ENCODE measurements around the gene PTH1R. TPM values are rescaled to one million over a fixed set of nuclear protein-coding genes. Genes with fewer than 3 reads are reported as not detected.

Gene PTH1R
- total RNA-seq, 1 donor from 2014 or later, result 24.6 TPM

DNA sequence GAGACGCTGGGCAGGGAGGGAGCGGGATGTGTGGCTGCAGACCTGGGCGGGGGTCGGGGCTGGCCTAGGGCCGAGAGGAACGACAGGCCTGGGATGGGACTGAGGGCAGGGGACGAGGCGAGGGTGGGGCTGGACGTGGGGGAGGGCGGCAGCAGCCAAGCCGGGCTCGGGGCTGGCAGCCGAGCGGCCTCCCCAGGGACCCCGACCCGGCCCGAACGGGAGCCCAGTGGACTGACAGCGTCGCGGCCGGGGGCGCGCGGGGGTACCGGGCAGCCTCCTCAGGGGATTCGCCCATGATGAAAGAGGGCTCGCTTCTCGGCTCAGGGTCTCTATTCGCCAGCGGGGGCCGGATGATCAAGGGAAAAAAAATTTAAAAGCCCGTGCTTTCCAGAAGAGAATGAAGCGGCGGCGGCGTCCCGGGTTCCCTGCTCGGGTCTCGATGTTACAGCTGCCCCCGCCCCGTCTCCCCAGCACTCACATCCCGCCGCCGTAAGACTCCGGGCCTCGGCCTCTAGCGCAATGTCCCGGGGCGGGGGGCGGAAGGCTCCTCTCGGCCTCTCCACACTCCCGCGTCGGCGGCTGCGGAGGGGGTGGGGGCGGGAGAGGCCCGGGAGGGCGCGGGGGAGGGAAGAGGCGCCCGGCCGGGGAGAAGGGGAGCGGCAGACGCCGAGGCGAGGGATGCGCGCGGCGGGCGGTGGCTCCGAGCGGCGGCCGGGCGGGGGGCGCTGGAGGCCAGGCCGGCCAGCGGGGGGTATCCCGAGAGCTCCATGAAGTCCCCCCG is 4.3 kb downstream of the PTH1R start:
- ATAC-seq, result peak; percentile 11

DNA sequence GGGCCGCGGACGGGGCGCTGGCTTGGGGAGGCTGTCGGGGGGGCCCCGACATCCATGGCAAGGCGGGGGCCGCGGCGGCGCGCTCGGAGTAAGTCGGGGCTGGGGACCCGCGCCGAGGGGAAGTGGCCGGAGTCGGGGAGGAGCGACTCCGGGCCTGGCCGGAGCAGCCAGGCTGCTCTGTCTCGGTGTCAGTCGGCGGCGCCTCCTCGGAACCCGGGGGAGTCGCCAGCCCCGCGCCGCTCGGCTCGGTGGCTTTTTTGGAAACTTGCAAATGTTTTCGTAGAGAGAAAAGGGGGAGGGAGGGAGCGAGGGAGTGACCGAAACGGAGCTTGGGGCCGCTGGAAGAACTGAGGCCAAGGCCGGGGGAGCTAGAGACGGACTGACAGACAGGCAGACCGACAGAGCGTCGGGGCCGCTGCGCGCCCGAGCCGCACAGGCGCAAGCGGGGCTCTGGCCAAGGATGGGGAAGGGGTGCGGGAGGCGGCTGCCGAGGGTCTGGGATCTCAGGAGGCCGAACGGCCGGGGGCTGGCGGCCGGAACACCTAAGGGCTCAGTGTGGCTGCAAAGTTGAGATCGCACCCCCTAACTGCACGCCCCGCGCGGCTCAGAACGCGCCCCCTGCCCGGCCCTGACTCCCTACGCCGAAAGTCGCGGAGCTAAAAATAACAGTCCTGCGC is 5.0 kb downstream of the PTH1R start:
- ATAC-seq, result peak; percentile 42
- no peak for DNase-seq (ENCODE audit: low spot score)

More for the DNA sequence above, 4.3 kb downstream of the PTH1R start:
- no peak for DNase-seq (ENCODE audit: low spot score)

DNA sequence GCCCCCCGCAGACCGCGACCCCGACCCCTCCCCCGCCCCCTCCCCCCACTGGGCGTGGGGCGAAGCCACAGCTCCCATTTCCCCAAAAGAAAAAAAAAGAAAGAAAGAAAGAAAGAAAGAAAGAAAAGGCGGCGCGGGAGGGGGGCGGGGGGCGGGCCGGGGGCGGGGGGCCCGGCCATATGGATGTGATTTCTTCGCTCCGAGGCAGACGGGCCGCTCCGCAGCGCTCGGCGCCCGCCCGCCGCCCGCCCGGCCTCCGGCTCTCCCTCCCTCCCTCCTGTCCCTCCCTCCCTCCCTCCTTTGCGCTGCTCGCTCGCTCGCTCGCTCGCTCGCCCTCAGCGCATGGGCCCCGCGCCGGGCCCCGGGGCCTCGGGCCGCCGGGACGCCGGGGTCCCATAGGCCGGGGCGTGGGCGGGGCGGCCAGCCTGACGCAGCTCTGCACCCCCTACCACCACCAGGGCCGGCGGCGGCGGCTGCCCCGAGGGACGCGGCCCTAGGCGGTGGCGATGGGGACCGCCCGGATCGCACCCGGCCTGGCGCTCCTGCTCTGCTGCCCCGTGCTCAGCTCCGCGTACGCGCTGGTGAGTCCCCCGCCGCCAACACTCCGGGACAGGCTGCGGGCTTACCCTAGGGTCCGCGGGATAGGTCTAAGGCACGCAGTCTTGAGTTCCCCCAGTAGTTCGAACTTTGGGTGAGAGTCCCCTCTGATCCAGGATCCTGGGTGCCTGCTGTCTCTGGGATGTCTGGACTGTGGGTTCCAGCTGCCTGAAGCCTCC is 5.7 kb downstream of the PTH1R start:
- ATAC-seq (peak; percentile 72), DNase-seq (ENCODE audit: low spot score) (no peak)

DNA sequence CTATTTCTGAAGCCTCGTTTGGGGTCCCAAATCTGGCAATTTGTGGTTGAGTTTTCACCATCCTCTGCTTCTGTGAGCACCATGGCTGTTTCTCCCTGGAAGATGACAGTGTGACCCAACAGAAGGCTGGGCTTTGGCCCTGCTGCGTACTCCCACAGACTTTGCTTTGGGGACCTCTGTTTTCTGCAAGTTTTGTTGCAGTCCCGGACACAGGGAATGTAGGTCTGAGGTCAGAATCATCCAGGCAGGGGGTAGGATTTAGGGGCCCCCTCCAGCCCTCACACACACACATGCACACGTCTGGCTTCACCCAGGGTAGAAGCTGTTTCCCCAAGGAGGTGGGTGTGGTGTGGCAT is 6.3 kb downstream of the PTH1R start:
- no peak for DNase-seq (ENCODE audit: low spot score)
- ATAC-seq, result no peak

DNA sequence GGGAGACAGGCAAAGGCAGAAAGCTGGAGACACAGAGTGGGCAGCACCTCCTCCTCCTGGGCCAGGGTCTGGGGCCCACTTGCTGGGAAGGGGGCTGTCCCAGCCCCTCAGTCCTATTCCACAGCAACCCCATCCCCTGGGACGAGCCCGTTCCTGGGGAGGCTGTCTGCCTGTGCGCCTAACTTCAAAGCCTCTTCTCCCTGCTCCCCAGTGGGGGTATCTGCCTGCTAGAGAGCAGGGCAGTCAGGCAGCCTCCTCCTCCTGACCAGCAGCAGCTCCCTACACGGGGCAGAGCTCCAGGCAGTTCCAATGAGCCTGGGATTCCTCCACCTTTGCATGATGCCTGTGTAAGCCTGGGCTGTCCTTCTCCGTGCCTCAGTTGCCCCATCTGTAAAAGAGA is 6.9 kb downstream of the PTH1R start:
- ATAC-seq (no peak), DNase-seq (ENCODE audit: low spot score) (no peak)

DNA sequence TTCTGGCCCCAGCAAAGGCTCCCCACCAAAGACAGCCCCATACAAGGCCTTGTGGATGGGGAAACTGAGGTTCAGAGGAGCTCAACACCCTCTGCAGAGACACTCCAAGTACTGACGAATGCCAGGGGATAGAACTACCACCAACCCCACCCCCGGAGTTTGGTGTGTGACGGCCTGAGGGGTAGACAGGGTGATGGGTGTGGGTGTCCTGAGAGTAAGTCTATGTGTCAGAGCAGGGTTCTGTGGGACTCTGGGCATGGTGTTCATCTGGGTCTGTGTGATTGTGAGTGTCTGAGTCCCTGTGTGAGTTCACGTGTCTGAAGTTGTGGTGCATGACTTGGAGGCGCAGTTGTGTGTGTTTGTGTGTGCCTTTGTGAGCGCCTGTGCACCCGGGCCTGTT is 7.4 kb downstream of the PTH1R start:
- no peak for ATAC-seq
- no peak for DNase-seq (ENCODE audit: low spot score)

DNA sequence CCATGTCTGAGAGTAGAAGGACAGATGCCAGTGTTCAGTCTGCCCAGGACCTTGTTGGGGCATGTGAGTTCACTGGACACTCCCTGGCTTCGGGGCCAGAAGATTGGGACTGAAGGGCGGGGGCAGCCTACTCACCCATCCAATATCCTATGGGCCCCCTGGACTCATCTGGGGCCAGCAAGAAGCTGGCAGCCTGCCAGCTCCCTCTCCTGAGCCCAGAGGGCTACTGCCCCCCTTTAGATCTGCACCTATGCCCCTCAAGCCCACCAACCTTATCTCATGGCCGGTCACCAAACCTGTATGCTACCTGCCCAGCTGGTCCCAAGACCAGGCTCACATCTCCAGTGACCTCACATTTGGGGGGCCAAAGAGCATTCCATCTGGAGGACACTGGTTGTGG is 8.1 kb downstream of the PTH1R start:
- ATAC-seq, result no peak
- DNase-seq (ENCODE audit: low spot score), result no peak

DNA sequence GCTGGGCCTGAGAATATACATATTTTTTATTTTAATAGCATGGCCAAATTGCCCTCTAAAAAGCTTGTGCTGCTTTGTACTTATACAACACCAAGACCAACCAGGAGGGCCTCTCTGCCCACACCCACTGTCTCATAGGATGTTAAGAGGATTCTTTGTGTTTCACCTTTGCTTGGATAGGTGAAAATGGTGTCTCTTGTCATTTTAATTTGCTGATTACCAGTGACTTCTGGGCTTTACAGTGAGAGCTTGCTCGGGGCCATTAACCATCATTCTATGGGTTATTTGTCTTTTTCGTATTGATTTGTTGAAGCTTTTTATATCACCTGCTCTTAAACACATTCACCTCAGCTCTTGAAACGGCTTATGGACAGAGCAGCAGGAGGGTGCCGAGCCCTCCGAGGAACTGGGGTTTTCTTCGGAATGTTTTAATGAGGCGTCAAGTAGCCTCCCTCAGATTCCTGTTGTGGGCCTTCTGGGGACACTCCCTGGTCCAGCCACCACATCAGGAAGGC is 10.5 kb downstream of the PTH1R start:
- no peak for DNase-seq (ENCODE audit: low spot score)
- ATAC-seq, result no peak

DNA sequence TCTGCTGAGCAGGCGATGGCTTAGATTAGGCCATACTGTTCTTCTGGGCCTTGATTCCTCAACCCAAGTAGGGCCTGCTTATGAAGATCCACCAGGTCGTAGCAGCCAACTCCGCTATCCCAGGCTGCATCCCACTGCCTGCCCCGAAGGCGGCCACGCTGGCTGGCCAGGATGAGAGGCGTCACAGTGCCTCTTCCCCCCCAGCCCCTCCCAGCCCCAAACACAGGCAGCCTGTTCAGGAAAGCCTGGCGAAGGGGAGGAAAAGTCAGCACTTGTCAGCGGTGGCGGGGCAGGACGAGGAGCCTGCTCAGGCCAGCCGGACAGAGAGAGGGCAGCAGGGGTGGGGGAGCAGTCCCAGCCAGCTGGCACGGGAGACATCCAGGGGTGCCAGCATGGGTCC is 11.2 kb downstream of the PTH1R start:
- DNase-seq (ENCODE audit: low spot score) (no peak), ATAC-seq (no peak)

DNA sequence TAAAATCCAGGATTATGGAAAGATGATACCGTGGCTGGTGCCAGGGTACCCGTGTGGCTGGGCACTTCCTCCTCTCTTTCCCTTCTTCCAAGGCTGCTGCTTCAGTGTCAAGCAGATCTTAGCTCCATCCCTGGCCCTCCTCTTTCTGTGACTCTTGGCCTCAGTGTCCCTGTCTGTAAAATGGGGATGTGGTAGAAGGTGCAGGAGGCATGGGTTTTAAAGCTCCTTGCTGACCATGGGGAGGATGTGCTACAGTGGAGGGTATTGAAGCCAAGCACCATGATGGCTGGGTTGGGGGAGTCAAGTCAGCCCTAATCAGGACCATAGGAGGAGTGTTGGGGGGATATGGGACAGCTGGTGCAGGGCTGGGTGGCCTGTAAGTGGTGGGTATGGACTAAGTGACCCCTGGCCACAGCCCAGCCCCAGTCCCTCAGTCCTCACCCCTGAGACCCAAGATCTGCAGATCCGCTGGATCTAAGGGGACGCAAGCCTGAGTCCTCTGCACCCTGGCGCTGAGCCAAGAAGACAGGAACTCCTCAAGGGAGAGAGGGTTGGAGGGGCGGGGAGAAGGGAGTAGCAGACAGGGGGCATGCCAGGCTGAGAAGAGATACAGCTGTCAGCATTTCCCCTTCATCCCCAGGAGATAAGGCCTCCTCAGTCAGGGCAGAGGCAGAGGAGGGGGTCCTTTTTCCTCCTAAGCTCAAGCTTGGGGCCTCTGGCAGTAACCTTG is 12.0 kb downstream of the PTH1R start:
- ATAC-seq, result no peak
- no peak for DNase-seq (ENCODE audit: low spot score)

DNA sequence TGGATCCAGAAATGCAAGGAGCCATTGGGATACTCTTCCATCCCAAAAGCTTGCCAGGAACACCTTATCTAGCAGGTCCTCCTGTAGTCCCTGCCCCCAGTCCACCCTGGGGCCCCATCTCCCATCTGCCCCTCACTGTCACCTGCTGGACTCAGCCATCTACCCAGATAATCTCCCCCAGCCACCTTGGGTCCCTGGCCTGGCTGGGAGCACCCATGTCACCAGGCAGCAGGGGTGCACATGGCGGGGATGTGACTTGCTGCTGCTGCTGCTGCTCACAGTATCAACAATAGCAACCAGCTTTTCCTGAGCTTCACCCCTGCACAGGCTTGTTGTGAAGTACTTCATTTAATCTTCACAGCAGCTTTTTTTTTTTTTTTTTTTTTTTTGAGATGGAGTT is 12.6 kb downstream of the PTH1R start:
- ATAC-seq, result no peak
- DNase-seq (ENCODE audit: low spot score), result no peak

DNA sequence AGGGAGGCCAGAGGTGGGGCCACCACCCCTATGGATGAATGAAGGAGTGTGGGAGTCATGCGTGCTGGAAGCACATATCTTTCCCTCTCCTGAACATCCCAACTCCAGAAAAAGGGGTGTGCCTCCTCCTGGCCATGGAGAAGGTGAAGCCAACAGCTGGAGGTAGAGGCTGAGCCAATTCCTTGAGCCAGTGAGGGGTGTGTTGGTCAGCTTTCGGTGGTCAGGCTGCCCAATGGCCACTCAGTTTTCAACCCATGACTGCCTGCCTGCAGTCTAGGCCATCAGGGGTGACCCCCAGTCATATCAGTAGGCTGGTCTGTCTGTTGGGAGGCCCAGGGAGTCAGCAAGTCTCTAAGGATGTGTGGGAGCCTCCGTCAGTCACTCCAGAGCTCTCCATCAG is 13.6 kb downstream of the PTH1R start:
- ATAC-seq (no peak), DNase-seq (ENCODE audit: low spot score) (no peak)

DNA sequence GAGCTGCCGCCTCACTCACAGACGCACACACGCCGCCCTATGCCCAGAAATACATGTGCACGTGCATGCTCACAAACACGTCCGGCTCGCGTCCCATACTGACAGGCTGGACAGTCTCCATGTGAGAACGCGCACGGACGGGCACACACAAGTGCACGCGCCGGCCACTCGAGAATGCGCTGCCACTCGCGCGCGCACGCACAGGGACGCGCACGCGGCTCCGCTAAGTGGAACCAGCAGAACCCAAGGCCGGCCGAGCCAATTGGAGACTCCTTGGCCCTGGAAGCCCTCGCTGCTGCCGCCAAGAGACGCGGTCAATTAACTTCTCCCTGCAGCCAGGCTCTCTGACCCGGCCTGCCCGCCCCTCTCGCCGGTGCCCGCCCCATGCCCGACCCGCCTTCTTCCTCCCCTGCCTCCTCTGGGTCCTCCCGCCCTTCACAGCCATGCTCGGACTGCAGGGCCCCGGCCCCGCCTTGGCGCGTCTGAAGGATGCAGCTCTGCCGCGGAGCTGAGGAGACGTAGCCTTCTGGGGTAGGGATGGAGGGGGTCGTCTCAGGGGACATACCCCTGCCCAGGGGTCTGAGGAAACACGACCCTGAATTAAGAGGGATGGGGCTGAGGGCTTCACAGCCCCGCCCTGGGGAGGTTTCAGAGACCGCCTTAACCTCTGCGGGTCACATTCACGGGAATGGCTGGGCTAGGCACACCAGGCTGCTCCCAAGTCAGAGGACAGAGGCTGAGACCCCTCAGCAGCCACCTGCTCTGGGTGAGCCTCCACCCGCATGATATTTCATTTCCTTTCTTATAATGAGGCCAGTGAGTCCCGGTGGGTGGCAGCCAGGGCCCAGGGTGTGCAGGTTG is 15.0 kb downstream of the PTH1R start:
- ATAC-seq, result peak; percentile 75
- DNase-seq (ENCODE audit: low spot score), result peak; percentile 74

DNA sequence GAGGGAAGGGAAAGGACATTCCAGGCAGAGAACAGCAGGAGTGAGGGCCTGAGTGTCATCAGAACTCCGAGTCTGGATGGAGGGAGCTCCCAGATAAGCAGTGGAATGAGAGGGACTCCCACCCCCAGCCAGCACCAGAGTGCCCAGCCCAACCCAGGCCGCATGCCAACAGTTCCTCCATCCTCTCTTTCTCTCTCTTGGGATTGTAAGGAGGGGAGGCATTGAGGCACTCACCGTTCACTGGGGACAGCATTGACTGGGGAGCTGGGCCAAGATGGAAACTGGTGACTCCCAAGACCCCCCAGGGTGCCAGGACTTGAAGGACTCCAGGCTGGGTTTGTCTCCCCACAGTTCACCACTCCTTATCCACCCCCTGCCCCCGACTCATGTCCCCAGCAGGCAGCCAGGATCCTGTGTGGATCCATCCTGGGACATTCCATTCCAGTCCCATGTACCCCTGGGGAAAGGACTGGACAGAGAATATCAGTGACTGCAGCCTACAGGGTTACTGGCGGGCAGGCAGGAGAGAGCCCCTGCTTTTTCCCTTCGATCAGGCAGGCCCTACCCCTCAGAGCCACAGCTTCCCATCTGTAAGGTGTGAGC is 15.7 kb downstream of the PTH1R start:
- no peak for ATAC-seq
- DNase-seq (ENCODE audit: low spot score), result no peak

DNA sequence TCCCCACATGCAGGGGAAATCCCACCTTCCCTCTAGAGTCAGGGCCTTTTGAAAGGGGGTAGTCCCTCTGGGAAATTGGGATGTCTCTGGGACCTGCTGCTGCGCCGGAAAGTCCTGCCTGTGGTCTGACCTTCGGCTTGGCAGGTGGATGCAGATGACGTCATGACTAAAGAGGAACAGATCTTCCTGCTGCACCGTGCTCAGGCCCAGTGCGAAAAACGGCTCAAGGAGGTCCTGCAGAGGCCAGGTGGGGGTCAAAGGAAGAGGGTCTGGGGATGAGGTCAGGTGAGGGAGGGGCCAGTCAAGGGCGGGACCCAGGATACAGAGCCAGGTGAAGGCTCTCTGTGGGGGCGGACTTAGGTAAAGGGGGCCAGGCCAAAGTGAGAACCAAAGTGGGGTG is 16.2 kb downstream of the PTH1R start:
- no peak for ATAC-seq
- DNase-seq (ENCODE audit: low spot score), result no peak

DNA sequence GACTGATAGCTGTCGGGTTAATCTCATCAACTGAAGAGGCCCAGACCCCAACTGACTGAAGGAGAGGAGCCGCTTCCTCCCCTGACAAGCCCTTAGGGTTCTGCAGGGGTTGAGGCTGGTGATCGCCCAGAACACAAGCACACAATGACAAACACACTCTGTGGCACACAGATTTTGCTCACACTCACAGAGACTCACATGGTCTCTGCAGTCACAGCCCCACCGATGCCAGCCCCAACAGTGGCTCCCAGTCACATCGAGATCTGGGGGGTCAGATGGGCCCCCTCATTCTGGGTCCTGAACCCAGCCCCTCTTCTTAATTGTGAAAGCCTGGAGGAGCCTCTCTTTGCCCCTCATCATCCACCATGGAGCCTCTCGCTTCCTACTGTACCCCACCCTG is 16.7 kb downstream of the PTH1R start:
- ATAC-seq, result no peak
- DNase-seq (ENCODE audit: low spot score), result no peak

DNA sequence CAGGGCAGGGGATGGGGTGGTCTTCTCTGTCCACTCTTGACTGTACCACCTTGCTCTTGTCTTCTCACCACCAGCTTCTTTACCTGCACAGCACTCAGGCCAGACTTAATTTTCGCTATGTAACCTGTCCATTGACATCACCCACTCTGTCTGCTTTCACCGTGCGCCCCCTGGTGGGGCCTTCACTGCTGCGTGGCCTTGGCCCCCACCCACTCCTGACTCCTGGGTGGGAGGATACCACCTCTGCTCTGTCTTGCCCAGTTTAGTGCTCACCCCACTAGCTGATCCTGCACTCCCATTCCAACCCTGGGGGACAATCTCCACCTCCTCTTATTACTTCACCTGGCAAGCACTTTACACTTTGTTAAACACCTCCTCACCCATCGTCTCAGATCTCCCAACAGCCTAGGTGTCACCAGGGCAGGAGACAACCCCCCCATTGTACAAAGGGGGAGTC is 17.7 kb downstream of the PTH1R start:
- peak; percentile 77 for ATAC-seq
- peak; percentile 78 for DNase-seq (ENCODE audit: low spot score)

DNA sequence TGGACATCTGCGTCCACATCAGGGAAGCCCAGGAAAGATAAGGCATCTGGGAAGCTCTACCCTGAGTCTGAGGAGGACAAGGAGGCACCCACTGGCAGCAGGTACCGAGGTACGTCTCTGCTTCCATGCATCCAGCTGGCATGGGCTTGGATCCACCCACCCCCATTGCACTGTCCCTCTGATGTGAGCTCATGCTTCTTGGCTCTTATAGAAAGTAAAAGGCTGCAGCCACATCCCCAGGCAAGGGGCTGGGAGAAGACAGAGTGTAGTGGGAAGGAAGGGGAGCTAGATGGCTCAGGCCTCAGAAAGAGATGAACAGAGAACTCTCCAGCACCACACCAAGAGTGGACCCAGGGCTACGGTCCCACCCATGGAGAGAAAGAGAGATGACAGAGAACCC is 18.2 kb downstream of the PTH1R start:
- DNase-seq (ENCODE audit: low spot score), result no peak

DNA sequence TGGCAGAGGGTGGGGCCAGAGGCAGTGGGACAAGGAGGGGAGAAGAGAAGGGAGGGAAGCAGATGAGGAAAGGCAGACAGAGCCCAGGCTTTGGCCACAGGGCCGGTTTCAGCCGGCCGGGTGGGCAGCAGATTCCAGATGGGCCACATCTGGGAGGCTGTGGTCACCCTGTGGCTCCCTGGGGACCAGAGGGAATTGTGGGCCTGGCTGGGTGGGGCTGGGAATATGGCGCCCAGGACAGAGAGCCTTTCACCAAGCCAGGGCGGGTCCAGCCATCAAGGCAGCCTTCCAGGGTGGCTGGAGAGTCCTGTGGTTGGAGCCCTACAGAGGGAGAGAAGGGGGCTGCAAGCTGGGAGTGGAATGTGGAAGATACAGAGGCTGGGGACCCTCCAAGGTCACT is 18.9 kb downstream of the PTH1R start:
- ATAC-seq (no peak), DNase-seq (ENCODE audit: low spot score) (no peak)

More for the DNA sequence above, 18.2 kb downstream of the PTH1R start:
- no peak for ATAC-seq

DNA sequence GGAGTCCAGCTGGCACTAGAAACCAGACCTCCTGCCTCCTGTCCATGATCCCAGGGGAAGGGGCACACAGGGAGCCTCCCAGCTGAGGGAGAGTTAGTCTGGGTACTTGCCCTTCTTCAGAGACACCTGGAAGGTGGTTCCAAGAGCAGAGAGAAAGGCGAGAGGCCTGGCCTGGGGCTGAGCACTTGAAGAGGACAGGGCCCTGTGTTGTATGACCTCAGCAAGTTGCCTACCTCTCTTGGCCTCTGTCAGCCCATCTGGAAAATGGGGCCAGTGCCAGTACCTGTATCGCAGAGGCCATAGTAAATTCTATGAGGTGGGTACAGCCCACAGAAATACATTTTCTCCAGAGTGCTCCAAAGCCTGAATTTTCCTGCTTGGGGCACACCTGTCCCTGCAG is 19.5 kb downstream of the PTH1R start:
- DNase-seq (ENCODE audit: low spot score) (no peak), ATAC-seq (no peak)
